CD14-positive monocyte (primary cell): ENCODE data around the gene SOWAHB. TPM values are rescaled to one million over a fixed set of nuclear protein-coding genes. Genes with fewer than 3 reads are reported as not detected.

Source experiments
- DNase-seq, 3 donors: peaks; one replicate each; pipeline ENCODE4 v3.0.0-alpha.2; 2011 to 2022
- H2AFZ ChIP-seq: 2 replicates; pipeline ENCODE4 v1.6.0; 2012; ENCODE audit warnings: mild to moderate bottlenecking, low read depth, low read length, inconsistent platforms; ENCODE audit not compliant: insufficient read depth, poor library complexity, severe bottlenecking
- H3K27ac ChIP-seq, 2 donors: 1 replicate in 1 of 2; 2 replicates in 1 of 2; pipeline ENCODE4 v1.5.1; 2012 to 2013; ENCODE audit warnings: low read length in 2 of 2, control low read depth in 1 of 2, inconsistent platforms in 1 of 2, low read depth in 1 of 2, mild to moderate bottlenecking in 1 of 2
- H3K27me3 ChIP-seq, 2 donors: one replicate each; pipeline versions ENCODE4 v1.6.0 to v1.6.1; 2011 to 2013; ENCODE audit warnings: low read length in 2 of 2; ENCODE audit not compliant: control insufficient read depth in 2 of 2, insufficient read depth in 2 of 2
- H3K36me3 ChIP-seq, 2 donors: replicated peaks in 1 of 2; 1 replicate in 1 of 2; 2 replicates in 1 of 2; pipeline versions ENCODE4 v1.5.1 to v1.6.1; 2012 to 2013; ENCODE audit warnings: low read length in 2 of 2, control low read depth in 1 of 2, inconsistent platforms in 1 of 2, mild to moderate bottlenecking in 1 of 2; ENCODE audit not compliant: insufficient read depth in 2 of 2, control insufficient read depth in 1 of 2
- H3K4me1 ChIP-seq, 2 donors: 1 replicate in 1 of 2; 2 replicates in 1 of 2; pipeline versions ENCODE4 v1.5.1 to v1.6.1; 2012 to 2013; ENCODE audit warnings: low read length in 2 of 2, control low read depth in 1 of 2, inconsistent platforms in 1 of 2, mild to moderate bottlenecking in 1 of 2, moderate library complexity in 1 of 2; ENCODE audit not compliant: insufficient read depth in 2 of 2, control insufficient read depth in 1 of 2
- H3K4me2 ChIP-seq: replicated peaks from 2 replicates; pipeline ENCODE3; 2012; ENCODE audit warnings: low read length, moderate library complexity, mild to moderate bottlenecking; ENCODE audit not compliant: poor library complexity, severe bottlenecking; ENCODE audit errors: extremely low read depth
- H3K4me3 ChIP-seq, 3 experiments: fragments of 200-600 bp in 1 of 3; sonication (generic) in 1 of 3; replicated peaks in 1 of 3; 1 replicate in 2 of 3; 2 replicates in 1 of 3; pipeline ENCODE4 v1.5.1; 2011 to 2013; ENCODE audit warnings: low read length in 3 of 3, mild to moderate bottlenecking in 3 of 3, control low read depth in 2 of 3, low read depth in 2 of 3, inconsistent platforms in 1 of 3, moderate library complexity in 1 of 3
- H3K79me2 ChIP-seq: 2 replicates; pipeline ENCODE4 v1.6.0; 2012; ENCODE audit warnings: mild to moderate bottlenecking, control low read depth, inconsistent platforms, low read length, moderate library complexity; ENCODE audit not compliant: insufficient read depth
- H3K9ac ChIP-seq: 2 replicates; pipeline ENCODE4 v1.6.0; 2017; ENCODE audit warnings: low read length, mild to moderate bottlenecking; ENCODE audit not compliant: insufficient read depth, poor library complexity, severe bottlenecking
- H3K9me3 ChIP-seq, 2 donors: replicated peaks in 1 of 2; 1 replicate in 1 of 2; 2 replicates in 1 of 2; pipeline versions ENCODE4 v1.5.1 to v1.6.1; 2012 to 2013; ENCODE audit warnings: low read length in 2 of 2, control low read depth in 1 of 2; ENCODE audit not compliant: control insufficient read depth in 1 of 2, insufficient read depth in 1 of 2
- H4K20me1 ChIP-seq: 2 replicates; pipeline ENCODE4 v1.6.0; 2012; ENCODE audit warnings: mild to moderate bottlenecking, low read length, control low read depth, moderate library complexity; ENCODE audit not compliant: insufficient read depth
- H3K27ac Mint-ChIP-seq, 7 donors: one replicate each; pipeline ENCODE4 v1.8.0; 2020; ENCODE audit warnings: mild to moderate bottlenecking in 7 of 7, mixed read lengths in 7 of 7, moderate library complexity in 6 of 7, inconsistent platforms in 2 of 7
- H3K27me3 Mint-ChIP-seq, 3 donors: one replicate each; pipeline ENCODE4 v1.8.0; 2021 to 2022; ENCODE audit warnings: low read depth in 3 of 3, mild to moderate bottlenecking in 3 of 3, mixed read lengths in 3 of 3, moderate library complexity in 3 of 3, inconsistent platforms in 1 of 3
- H3K36me3 Mint-ChIP-seq, 2 donors: one replicate each; pipeline ENCODE4 v1.8.0; 2020; ENCODE audit warnings: mixed read lengths in 2 of 2, inconsistent platforms in 1 of 2, mild to moderate bottlenecking in 1 of 2
- H3K4me1 Mint-ChIP-seq: one replicate; pipeline ENCODE4 v1.8.0; 2020; ENCODE audit warnings: mild to moderate bottlenecking, mixed read lengths
- H3K4me3 Mint-ChIP-seq, 2 donors: one replicate each; pipeline ENCODE4 v1.8.0; 2020; ENCODE audit warnings: mild to moderate bottlenecking in 2 of 2, mixed read lengths in 2 of 2, moderate library complexity in 1 of 2
- H3K9me3 Mint-ChIP-seq, 7 donors: one replicate each; pipeline ENCODE4 v1.8.0; 2020 to 2022; ENCODE audit warnings: mixed read lengths in 7 of 7, mild to moderate bottlenecking in 6 of 7, moderate library complexity in 6 of 7, inconsistent platforms in 2 of 7
- CTCF ChIP-seq: fragments of 200-600 bp; IDR thresholded peaks from one replicate; pipeline ENCODE4 v1.8.0; 2022; ENCODE audit warnings: antibody characterized with exemption, mild to moderate bottlenecking
- WGBS: methylation state at CpG from one replicate; pipeline ENCODE4 v1.1.5; 2013; ENCODE audit warnings: missing lambda C conversion rate; ENCODE audit not compliant: insufficient coverage; 5-methylcytosine and 5-hydroxymethylcytosine counted together
- intact Hi-C, 2 donors: fragments of 100-400 bp; cut with micrococcal nuclease; formaldehyde crosslinking; loops; one replicate each; pipeline versions ENCODE4 v1.15.0 to v1.15.1; 2023
- polyA plus RNA-seq, 3 donors: library from polyadenylated mRNA; depleted of rRNA in 1 of 3; unstranded in 2 of 3; stranded (reverse) in 1 of 3; fragments of 300-500 nt in 2 of 3; fragments of >200 nt in 1 of 3; fragmentation: Illumina TruSeq in 2 of 3; gene quantifications; 1 replicate in 2 of 3; 2 replicates in 1 of 3; pipeline ENCODE4 v1.2.3, GENCODE V29; 2012 to 2021

SOWAHB gene
- polyA plus RNA-seq, 3 donors = not detected

- Histone ChIP-seq H3K9me3 (no peaks in the 10 kb centered on the region), H4K20me1 (no peaks in the 10 kb centered on the region), H3K4me1 (no peaks in the 10 kb centered on the region), H3K27me3 (no peaks in the 10 kb centered on the region), H3K79me2 (no peaks in the 10 kb centered on the region), H3K27ac (no peak overlapping the region), H3K36me3 (no peaks in the 10 kb centered on the region), H3K4me2 (no peak overlapping the region), H2AFZ (no peak overlapping the region), H3K9ac (no peak overlapping the region), H3K4me3 (no peak overlapping the region)
- H3K27me3 Mint-ChIP-seq = no peaks in the 10 kb centered on the region
- H3K9me3 Mint-ChIP-seq = peaks cover 0 to 2% (median 0%) of the 10 kb centered on the region in 7 donors
- H3K36me3 Mint-ChIP-seq = no peaks in the 10 kb centered on the region
- H3K4me3 Mint-ChIP-seq = no peak overlapping the region
- no peak overlapping the region for H3K27ac Mint-ChIP-seq
- TF ChIP-seq CTCF = no peak
- no CpG with 5 or more reads among the region's 4 CpGs for WGBS
- DNase-seq = no peak
- intact Hi-C loops = no loop called here
- H3K4me1 Mint-ChIP-seq = no peaks in the 10 kb centered on the region
Observed at GRCh38 chr4:76850010-76850441, 47.9 kb downstream of the SOWAHB start.

Other genes with a start within 250 kb of the SOWAHB start
- 10 to 100 TPM in 1 of 3 donors, 1 to 10 TPM in 2; 3.2 to 14.8 (median 8.8) TPM for gene SEPTIN11, start 51.6 kb upstream of the SOWAHB start, polyA plus RNA-seq
- gene CCNI, start 177.8 kb upstream of the SOWAHB start, polyA plus RNA-seq = 100 to 1,000 TPM; 106 to 264 (median 171) TPM